Measurements from ENCODE around the gene GCNA. TPM values are rescaled to one million over a fixed set of nuclear protein-coding genes. Genes with fewer than 3 reads are reported as not detected.

The GCNA gene
- total and polyA plus RNA-seq, 2 of the 13 experiments (the other 11 are each of a cell fraction or from before 2014, with no cell fraction given), result 0.38 to 0.66 TPM

GRCh38 chrX:71638409-71638808 is 60.2 kb downstream of the GCNA start:
- DNase-seq (ENCODE audit: low spot score) (no peak), FAIRE-seq (no peak), ATAC-seq (no peak)
- H4K20me1 ChIP-seq (ENCODE audit: insufficient read depth, low read length), result no peaks in the 10 kb centered on the region
- no peaks in the 10 kb centered on the region; a peak in 1 of 5 replicates for H3K27me3 ChIP-seq (ENCODE audit: control insufficient read depth in 1 of 2, insufficient read depth in 2 of 2, low read length in 2 of 2)
- WGBS (ENCODE audit: low lambda C conversion rate), result 50% methylated on average over 4 of the region's 4 CpGs
- no peak overlapping the region for H3K4me3 ChIP-seq (replicated peaks in 1 of 3; ENCODE audit: insufficient read depth in 1 of 3, low read depth in 2 of 3, low read length in 3 of 3)
- no peak overlapping the region for H3K27ac ChIP-seq (ENCODE audit: extremely low read length, insufficient read depth, low read length)
- TF ChIP-seq SMARCC2 (IDR thresholded peaks at IDR 0.05), result no peak
- no peak for TF ChIP-seq MED13 (CRISPR knock-in tag; IDR thresholded peaks at IDR 0.05)
- peaks cover 22% of the 10 kb centered on the region for H3K4me1 ChIP-seq (ENCODE audit: insufficient read depth, low read length)
- H3K9ac ChIP-seq (ENCODE audit: insufficient read depth, low read depth, low read length), result no peak overlapping the region
- no peaks in the 10 kb centered on the region for H3K79me2 ChIP-seq (ENCODE audit: insufficient read depth, low read length)
- intact Hi-C loops (cut with micrococcal nuclease; ENCODE audit: unreplicated experiment) (no loop called here), in situ Hi-C loops (cut with HindIII; ENCODE audit: extremely low pct_ligation_motif_present, low pct_unique_long_range_greater_than_20kb) (no loop called here)
- peak overlapping the region; percentile 47; the same call in 1 of the 2 replicates for H3K4me2 ChIP-seq (ENCODE audit: low read depth, low read length)
- ChIA-PET CTCF (ENCODE audit: low intra/inter-chr PET ratio, low total read pairs) (no interaction called here), POLR2A (no interaction called here)
- no TSS peak for BruUV-seq (replicated peaks)
- H3K9me3 ChIP-seq (ENCODE audit: low read length), result no peaks in the 10 kb centered on the region
- H2AFZ ChIP-seq (ENCODE audit: low read length), result no peak overlapping the region
- H3K36me3 ChIP-seq (replicated peaks in 1 of 2; ENCODE audit: control insufficient read depth in 1 of 2, insufficient read depth in 2 of 2, low read length in 2 of 2), result no peaks in the 10 kb centered on the region

GRCh38 chrX:71640002-71640401 is 61.8 kb downstream of the GCNA start:
- no peak overlapping the region for H3K4me3 ChIP-seq (replicated peaks in 1 of 3; ENCODE audit: insufficient read depth in 1 of 3, low read depth in 2 of 3, low read length in 3 of 3)
- peaks cover 18% of the 10 kb centered on the region for H3K4me1 ChIP-seq (ENCODE audit: insufficient read depth, low read length)
- intact Hi-C loops (cut with micrococcal nuclease; ENCODE audit: unreplicated experiment) (no loop called here), in situ Hi-C loops (cut with HindIII; ENCODE audit: extremely low pct_ligation_motif_present, low pct_unique_long_range_greater_than_20kb) (no loop called here)
- no peaks in the 10 kb centered on the region for H4K20me1 ChIP-seq (ENCODE audit: insufficient read depth, low read length)
- ChIA-PET POLR2A (no interaction called here), CTCF (ENCODE audit: low intra/inter-chr PET ratio, low total read pairs) (no interaction called here)
- ATAC-seq (no peak), DNase-seq (ENCODE audit: low spot score) (no peak), FAIRE-seq (no peak)
- H3K27me3 ChIP-seq (ENCODE audit: control insufficient read depth in 1 of 2, insufficient read depth in 2 of 2, low read length in 2 of 2), result no peaks in the 10 kb centered on the region; a peak in 1 of 5 replicates
- no peaks in the 10 kb centered on the region for H3K36me3 ChIP-seq (replicated peaks in 1 of 2; ENCODE audit: control insufficient read depth in 1 of 2, insufficient read depth in 2 of 2, low read length in 2 of 2)
- no peaks in the 10 kb centered on the region for H3K9me3 ChIP-seq (ENCODE audit: low read length)
- BruUV-seq (replicated peaks), result no TSS peak
- H3K27ac ChIP-seq (ENCODE audit: extremely low read length, insufficient read depth, low read length), result no peak overlapping the region
- no peak overlapping the region for H3K4me2 ChIP-seq (ENCODE audit: low read depth, low read length)
- H3K79me2 ChIP-seq (ENCODE audit: insufficient read depth, low read length), result no peaks in the 10 kb centered on the region
- WGBS (ENCODE audit: low lambda C conversion rate), result 54% methylated on average over 4 of the region's 4 CpGs
- no peak overlapping the region for H2AFZ ChIP-seq (ENCODE audit: low read length)
- no peak overlapping the region for H3K9ac ChIP-seq (ENCODE audit: insufficient read depth, low read depth, low read length)
- no peak for TF ChIP-seq DZIP1 (CRISPR knock-in tag; IDR thresholded peaks at IDR 0.05)
- TF ChIP-seq ZNF670 (CRISPR knock-in tag; IDR thresholded peaks at IDR 0.05; ENCODE audit: borderline replicate concordance), result no peak
- no peak for TF ChIP-seq FOSL2 (CRISPR knock-in tag; IDR thresholded peaks at IDR 0.05)
- TF ChIP-seq ZNF317 (CRISPR knock-in tag; IDR thresholded peaks at IDR 0.05), result no peak
- TF ChIP-seq GATAD2A (CRISPR knock-in tag; IDR thresholded peaks at IDR 0.05), result no peak
- TF ChIP-seq SKI (IDR thresholded peaks at IDR 0.05; ENCODE audit: partially characterized antibody), result no peak
- TF ChIP-seq GATAD1 (CRISPR knock-in tag; IDR thresholded peaks at IDR 0.05), result no peak
- TF ChIP-seq MXD1 (CRISPR knock-in tag; IDR thresholded peaks at IDR 0.05), result no peak
- no peak for TF ChIP-seq ZNF12 (CRISPR knock-in tag; IDR thresholded peaks at IDR 0.05)
- TF ChIP-seq ZC3H4 (CRISPR knock-in tag; IDR thresholded peaks at IDR 0.05; ENCODE audit: borderline replicate concordance), result no peak
- TF ChIP-seq DMAP1 (CRISPR knock-in tag; IDR thresholded peaks at IDR 0.05), result no peak
- TF ChIP-seq PRDM4 (CRISPR knock-in tag; IDR thresholded peaks at IDR 0.05; ENCODE audit: borderline replicate concordance), result no peak
- no peak for TF ChIP-seq ZNF550 (CRISPR knock-in tag; IDR thresholded peaks at IDR 0.05; ENCODE audit: borderline replicate concordance)
- TF ChIP-seq SIX4 (CRISPR knock-in tag; IDR thresholded peaks at IDR 0.05), result no peak
